OCI-LY7 (cell line): ENCODE measurements around the gene ADD2.

Source experiments
- CTCF ChIP-seq: fragments of 200-600 bp; sonication (generic); conservative IDR thresholded peaks from 2 replicates; pipeline ENCODE4 v1.5.1; 2014; ENCODE audit warnings: mild to moderate bottlenecking, antibody characterized with exemption, low read length, moderate library complexity, mixed read lengths
- EZH2phosphoT487 ChIP-seq: fragments of 200-600 bp; sonication (generic); IDR thresholded peaks from 2 replicates; pipeline ENCODE4 v1.6.1; 2018; ENCODE audit warnings: low read depth, borderline replicate concordance, mild to moderate bottlenecking, mixed run types, antibody characterized with exemption, low read length, moderate library complexity, mixed read lengths

- TF ChIP-seq EZH2phosphoT487 (no peak), CTCF (no peak)
These were observed 20.7 kb downstream of the ADD2 start for GRCh38 chr2:70747284-70747683.
